ENCODE results near the gene IFFO2. TPM values are rescaled to one million over a fixed set of nuclear protein-coding genes. Genes with fewer than 3 reads are reported as not detected.

IFFO2 gene
- total RNA-seq, 1 donor from 2014 or later = 131 TPM

GRCh38 chr1:18885311-18886002 is 71.0 kb downstream of the IFFO2 start:
- H3K9me3 ChIP-seq = no peaks in the 10 kb centered on the region
- no peaks in the 10 kb centered on the region for H3K27me3 ChIP-seq
- peaks cover 5 to 24% of the 10 kb centered on the region in 2 donors for H3K36me3 ChIP-seq
- TF ChIP-seq, protein P1, sequence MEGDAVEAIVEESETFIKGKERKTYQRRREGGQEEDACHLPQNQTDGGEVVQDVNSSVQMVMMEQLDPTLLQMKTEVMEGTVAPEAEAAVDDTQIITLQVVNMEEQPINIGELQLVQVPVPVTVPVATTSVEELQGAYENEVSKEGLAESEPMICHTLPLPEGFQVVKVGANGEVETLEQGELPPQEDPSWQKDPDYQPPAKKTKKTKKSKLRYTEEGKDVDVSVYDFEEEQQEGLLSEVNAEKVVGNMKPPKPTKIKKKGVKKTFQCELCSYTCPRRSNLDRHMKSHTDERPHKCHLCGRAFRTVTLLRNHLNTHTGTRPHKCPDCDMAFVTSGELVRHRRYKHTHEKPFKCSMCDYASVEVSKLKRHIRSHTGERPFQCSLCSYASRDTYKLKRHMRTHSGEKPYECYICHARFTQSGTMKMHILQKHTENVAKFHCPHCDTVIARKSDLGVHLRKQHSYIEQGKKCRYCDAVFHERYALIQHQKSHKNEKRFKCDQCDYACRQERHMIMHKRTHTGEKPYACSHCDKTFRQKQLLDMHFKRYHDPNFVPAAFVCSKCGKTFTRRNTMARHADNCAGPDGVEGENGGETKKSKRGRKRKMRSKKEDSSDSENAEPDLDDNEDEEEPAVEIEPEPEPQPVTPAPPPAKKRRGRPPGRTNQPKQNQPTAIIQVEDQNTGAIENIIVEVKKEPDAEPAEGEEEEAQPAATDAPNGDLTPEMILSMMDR (IDR thresholded peaks at IDR 0.05) = no peak
- no peak overlapping the region for H3K4me3 ChIP-seq
- intact Hi-C loops (cut with DNase I) = no loop called here
- DNase-seq (ENCODE audit: low spot score in 2 of 2) = no peak
- H3K27ac ChIP-seq = peak overlapping the region in 1 of 2 donors; percentile 51
- peaks cover 0 to 7% of the 10 kb centered on the region in 2 donors for H3K4me1 ChIP-seq

DNA sequence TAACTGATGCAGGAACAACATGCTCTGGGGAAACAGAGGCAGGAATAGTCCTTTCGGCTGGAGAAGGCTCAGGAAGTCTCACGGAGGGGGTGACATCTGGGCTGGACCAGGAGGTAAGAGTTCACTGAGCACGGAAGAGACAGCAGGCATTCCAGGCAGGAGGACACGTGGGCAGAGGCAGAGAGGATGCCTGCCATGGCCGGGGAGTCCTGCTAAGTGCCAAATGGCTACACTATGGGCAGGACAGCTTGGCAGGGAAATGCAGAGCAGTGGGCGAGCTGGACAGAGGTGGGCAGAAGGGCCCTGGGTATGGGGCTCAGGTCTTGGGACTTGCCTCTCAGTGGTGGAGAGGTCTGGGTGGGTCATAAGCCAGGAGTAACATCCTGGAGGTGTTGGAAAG is 71.7 kb downstream of the IFFO2 start:
- Histone ChIP-seq H3K4me1 (peaks cover 0 to 3% of the 10 kb centered on the region in 2 donors), H3K27ac (no peak overlapping the region), H3K36me3 (peaks cover 5 to 24% of the 10 kb centered on the region in 2 donors), H3K27me3 (no peaks in the 10 kb centered on the region), H3K9me3 (no peaks in the 10 kb centered on the region), H3K4me3 (no peak overlapping the region)
- TF ChIP-seq, protein P1 (IDR thresholded peaks at IDR 0.05) = no peak
- DNase-seq (ENCODE audit: low spot score in 2 of 2) = no peak
- intact Hi-C loops (cut with DNase I) = loop anchor here (1.0 to 5.0 kb wide), 2 partner anchors 88 to 213 kb away; no protein-coding TSS in a partner anchor

DNA sequence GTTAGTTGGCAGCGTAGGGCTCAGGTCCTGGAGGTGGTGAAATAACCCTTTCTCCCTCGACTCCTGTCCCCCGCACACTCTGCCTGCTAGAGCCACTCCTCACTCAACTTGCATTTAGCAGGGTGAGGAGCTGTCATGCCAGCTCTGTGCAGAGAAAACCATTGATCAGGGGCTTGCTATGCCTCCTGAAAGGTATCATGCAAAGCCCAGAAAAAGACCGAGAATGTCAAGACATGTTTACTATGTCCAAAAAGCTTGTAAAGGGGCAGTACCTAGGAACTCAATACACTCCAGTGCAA is 72.1 kb downstream of the IFFO2 start:
- peaks cover 5 to 24% of the 10 kb centered on the region in 2 donors for H3K36me3 ChIP-seq
- TF ChIP-seq, protein P1 (IDR thresholded peaks at IDR 0.05) = no peak

GRCh38 chr1:18883636-18884418 is 72.6 kb downstream of the IFFO2 start:
- TF ChIP-seq, protein P1 (IDR thresholded peaks at IDR 0.05) = peak; percentile 87 to 95 (median 90)
- Histone ChIP-seq H3K36me3 (peaks cover 5 to 24% of the 10 kb centered on the region in 2 donors), H3K27me3 (no peaks in the 10 kb centered on the region), H3K4me3 (no peak overlapping the region), H3K4me1 (peaks cover 0 to 3% of the 10 kb centered on the region in 2 donors), H3K27ac (no peak overlapping the region), H3K9me3 (no peaks in the 10 kb centered on the region)
- peak in 1 of 2 donors; percentile 82 for DNase-seq (ENCODE audit: low spot score in 2 of 2)
- intact Hi-C loops (cut with DNase I) = loop anchor here (1.0 to 5.0 kb wide), 2 partner anchors 88 to 213 kb away; no protein-coding TSS in a partner anchor

More for the DNA sequence above, 72.1 kb downstream of the IFFO2 start:
- Histone ChIP-seq H3K27me3 (no peaks in the 10 kb centered on the region), H3K27ac (no peak overlapping the region), H3K9me3 (no peaks in the 10 kb centered on the region), H3K4me1 (peaks cover 0 to 3% of the 10 kb centered on the region in 2 donors), H3K4me3 (no peak overlapping the region)
- DNase-seq (ENCODE audit: low spot score in 2 of 2) = no peak
- intact Hi-C loops (cut with DNase I) = loop anchor here (1.0 to 5.0 kb wide), 2 partner anchors 88 to 213 kb away; no protein-coding TSS in a partner anchor

GRCh38 chr1:18883079-18883478 is 73.4 kb downstream of the IFFO2 start:
- no peak for DNase-seq (ENCODE audit: low spot score in 2 of 2)
- Histone ChIP-seq H3K27me3 (no peaks in the 10 kb centered on the region), H3K4me3 (no peak overlapping the region), H3K36me3 (peaks cover 5 to 20% of the 10 kb centered on the region in 2 donors), H3K4me1 (peaks cover 0 to 3% of the 10 kb centered on the region in 2 donors), H3K9me3 (no peaks in the 10 kb centered on the region), H3K27ac (no peak overlapping the region)
- TF ChIP-seq, protein P1 (IDR thresholded peaks at IDR 0.05) = no peak
- intact Hi-C loops (cut with DNase I) = loop anchor here (5.0 kb wide), 1 partner anchor 214 kb away; no protein-coding TSS in a partner anchor
